ENCODE measurements around the gene OR2AG2.
"Not testable (repeated sequence)": the region's sequence is repeated elsewhere in the genome, so short reads cannot be mapped to it uniquely, and the experiment has no call there.

Gene OR2AG2

GRCh38 chr11:6771926-6772893 lies at the start of gene OR2AG2:
Gene OR2AG2, minus strand, starts transcription at chr11:6771976. Its CDS starts 3,019 bp downstream, at chr11:6768957.
- peak; percentile 31 for DNase-seq

GRCh38 chr11:6818967-6819366 lies 47.2 kb upstream of the OR2AG2 start:
- no peak for DNase-seq

GRCh38 chr11:6817694-6818093 lies 45.9 kb upstream of the OR2AG2 start:
- no peak for DNase-seq

- DNase-seq = no peak
These were observed 41.9 kb upstream of the OR2AG2 start for GRCh38 chr11:6813656-6814055.

- DNase-seq = no peak
These were observed 40.7 kb upstream of the OR2AG2 start for GRCh38 chr11:6812390-6813005.

- not testable (repeated sequence) for DNase-seq
These were observed 29.3 kb upstream of the OR2AG2 start for GRCh38 chr11:6801075-6801474.

GRCh38 chr11:6799402-6799801 lies 27.6 kb upstream of the OR2AG2 start, which contains the start of gene OR6A2:
Gene OR6A2, minus strand, starts transcription at chr11:6799689. Its CDS starts 3,981 bp downstream, at chr11:6795708.
- no peak for DNase-seq

GRCh38 chr11:6794639-6795038 lies 22.9 kb upstream of the OR2AG2 start:
- DNase-seq = no peak

GRCh38 chr11:6790546-6790945 lies 18.8 kb upstream of the OR2AG2 start:
- no peak for DNase-seq

- DNase-seq = no peak
These were observed 10.9 kb upstream of the OR2AG2 start, which contains the start of gene OR2AG1 for GRCh38 chr11:6782720-6783119. Gene OR2AG1, plus strand, starts transcription at chr11:6783020. Its CDS starts 2,018 bp downstream, at chr11:6785038.

GRCh38 chr11:6780829-6781228 lies 9.1 kb upstream of the OR2AG2 start:
- DNase-seq = no peak

GRCh38 chr11:6778518-6778917 lies 6.7 kb upstream of the OR2AG2 start:
- DNase-seq = no peak

GRCh38 chr11:6757373-6757967 lies 14.3 kb downstream of the OR2AG2 start:
- no peak for DNase-seq

- no peak for DNase-seq
These were observed 15.8 kb downstream of the OR2AG2 start for GRCh38 chr11:6755953-6756347.

GRCh38 chr11:6755303-6755952 lies 16.3 kb downstream of the OR2AG2 start:
- DNase-seq = no peak

- DNase-seq = no peak
These were observed 24.6 kb downstream of the OR2AG2 start for GRCh38 chr11:6747097-6747668.

- DNase-seq = no peak
These were observed 25.1 kb downstream of the OR2AG2 start for GRCh38 chr11:6746626-6747025.

GRCh38 chr11:6746086-6746618 lies 25.6 kb downstream of the OR2AG2 start:
- DNase-seq = no peak

GRCh38 chr11:6745465-6746015 lies 26.2 kb downstream of the OR2AG2 start:
- no peak for DNase-seq

- DNase-seq = no peak
These were observed 26.8 kb downstream of the OR2AG2 start for GRCh38 chr11:6745018-6745417.

- DNase-seq = no peak
These were observed 29.5 kb downstream of the OR2AG2 start for GRCh38 chr11:6742260-6742659.

GRCh38 chr11:6738590-6738989 lies 33.2 kb downstream of the OR2AG2 start:
- no peak for DNase-seq

All from GF-D8 (cell line).